GM18907 (cell line): ENCODE measurements around the gene EMX1.
A peak's percentile ranks its signal among the peaks of the same experiment; 100 is the strongest.

Source experiments
- ATAC-seq: cut with Tn5 transposase; IDR thresholded peaks from one replicate; pipeline ENCODE4 v1.9.1; 2021; ENCODE audit warnings: mild to moderate bottlenecking, moderate library complexity; ENCODE audit not compliant: unreplicated experiment

The EMX1 gene

DNA sequence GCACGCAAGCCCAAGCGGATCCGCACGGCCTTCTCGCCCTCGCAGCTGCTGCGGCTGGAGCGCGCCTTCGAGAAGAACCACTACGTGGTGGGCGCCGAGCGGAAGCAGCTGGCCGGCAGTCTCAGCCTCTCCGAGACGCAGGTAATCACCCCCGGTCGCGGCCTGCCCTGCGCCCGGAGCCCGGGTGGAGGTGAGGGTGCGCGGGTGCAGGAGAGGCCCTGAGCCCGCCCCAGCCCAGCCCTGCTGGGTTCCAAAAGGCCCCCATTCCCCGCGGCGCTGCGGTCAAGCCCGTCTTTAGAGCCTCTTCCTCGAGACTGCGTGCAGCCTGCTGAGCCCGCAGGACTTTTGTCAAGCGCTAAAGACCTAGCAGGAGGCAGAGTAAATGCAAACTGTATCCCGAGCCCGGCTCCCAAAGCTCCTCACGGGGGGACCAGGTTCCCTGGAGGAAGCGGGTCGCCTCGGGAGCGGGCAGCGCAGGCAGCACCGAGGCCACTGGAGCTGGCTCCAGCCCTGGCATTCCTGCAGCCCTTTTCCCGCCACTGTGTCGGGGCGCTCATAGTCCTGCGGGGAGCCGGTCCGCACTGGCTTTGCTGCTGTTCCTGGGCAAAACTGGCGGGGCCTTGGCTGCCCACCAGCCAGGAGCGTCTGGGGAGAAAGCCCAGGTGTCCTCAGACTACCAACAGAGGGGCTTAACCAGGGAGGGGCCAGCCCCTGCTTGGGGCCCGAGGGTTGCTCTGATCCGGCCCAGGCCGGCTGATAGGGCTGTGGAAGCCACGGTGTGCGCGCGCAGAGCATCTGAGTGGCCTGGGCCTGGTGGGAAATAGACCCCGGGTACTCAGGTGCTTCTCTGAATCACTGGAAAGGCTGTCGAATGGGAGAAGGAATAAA, 7.3 kb downstream of the EMX1 start:
- peak; percentile 49 for ATAC-seq

DNA sequence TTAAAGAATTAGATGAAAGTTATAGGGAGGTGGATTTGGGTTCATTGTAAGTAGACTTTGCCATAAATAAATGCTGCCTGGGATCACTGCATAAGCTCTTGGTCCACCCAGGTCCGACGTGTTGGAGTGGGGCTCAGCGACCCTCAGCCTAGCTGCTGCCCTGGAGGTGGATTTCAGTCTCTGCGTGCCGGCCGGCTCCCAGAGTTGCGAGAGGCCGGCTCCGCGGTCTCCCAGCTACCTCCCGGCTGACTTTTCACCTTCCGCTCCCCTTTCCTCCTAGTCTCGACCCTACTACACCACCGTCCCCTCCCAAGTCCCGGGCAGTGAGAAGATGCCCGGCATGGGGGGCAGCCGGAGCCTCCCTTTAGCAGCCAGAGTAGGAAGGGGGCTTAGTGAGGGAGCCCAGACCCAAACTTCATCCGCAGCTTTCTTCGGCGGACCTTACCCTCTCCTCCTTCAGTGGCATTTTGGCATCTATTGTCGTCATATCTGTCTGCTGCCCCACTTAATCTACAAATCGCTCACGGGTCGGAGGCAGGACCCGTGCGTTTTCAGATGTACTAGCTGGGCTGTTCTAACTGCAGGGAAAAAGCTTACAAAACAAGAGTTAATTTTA, 8.1 kb downstream of the EMX1 start:
- ATAC-seq: no peak

DNA sequence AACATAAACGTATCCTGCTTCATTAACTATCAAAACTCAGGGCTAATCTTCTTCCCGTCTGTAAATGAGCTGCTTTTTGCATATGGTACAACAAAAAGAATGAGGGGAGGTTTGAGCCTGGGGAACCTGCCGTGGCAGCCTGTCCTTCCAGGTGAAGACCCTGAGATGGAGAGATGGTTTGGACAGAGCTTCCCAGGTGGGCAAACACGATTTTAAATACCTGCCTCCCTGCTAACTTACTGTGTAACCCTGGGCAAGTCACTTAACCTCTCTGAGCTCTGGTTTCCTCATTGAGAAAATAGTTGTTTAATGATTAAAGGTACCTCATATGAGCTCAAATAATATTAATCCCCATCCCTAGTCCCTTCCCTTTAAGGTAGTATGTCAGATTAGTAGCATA, 9.0 kb downstream of the EMX1 start:
- no peak for ATAC-seq

DNA sequence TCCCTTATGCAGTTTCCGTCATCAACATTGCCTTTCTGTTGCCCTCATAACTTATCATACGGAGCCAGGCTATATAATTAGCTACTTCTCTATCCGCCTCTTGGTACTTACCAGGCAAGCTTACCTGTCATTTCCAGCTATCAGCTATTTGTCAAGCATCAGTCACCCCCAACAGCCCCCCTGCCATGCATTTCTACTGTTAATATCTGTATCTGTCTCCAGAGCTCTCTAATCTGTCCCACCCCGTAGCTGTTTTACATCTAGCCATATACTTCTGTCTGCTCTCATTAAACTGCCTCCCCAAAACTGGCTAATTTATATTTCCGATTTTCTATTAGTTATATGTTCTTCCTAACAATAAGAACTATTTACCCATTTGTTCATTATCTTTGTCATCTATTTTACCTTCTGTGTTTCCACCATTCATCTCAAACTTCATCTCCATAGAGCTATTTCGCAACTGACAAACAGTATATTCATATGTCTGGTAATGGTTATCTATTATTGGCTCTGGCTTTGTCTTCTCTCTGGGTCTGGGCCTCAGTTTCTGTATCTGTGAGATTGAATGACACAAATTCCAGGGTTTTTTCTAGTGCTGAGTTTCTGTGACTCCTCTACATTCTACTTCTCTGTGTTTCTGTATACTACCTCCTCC, 9.6 kb downstream of the EMX1 start:
- no peak for ATAC-seq

DNA sequence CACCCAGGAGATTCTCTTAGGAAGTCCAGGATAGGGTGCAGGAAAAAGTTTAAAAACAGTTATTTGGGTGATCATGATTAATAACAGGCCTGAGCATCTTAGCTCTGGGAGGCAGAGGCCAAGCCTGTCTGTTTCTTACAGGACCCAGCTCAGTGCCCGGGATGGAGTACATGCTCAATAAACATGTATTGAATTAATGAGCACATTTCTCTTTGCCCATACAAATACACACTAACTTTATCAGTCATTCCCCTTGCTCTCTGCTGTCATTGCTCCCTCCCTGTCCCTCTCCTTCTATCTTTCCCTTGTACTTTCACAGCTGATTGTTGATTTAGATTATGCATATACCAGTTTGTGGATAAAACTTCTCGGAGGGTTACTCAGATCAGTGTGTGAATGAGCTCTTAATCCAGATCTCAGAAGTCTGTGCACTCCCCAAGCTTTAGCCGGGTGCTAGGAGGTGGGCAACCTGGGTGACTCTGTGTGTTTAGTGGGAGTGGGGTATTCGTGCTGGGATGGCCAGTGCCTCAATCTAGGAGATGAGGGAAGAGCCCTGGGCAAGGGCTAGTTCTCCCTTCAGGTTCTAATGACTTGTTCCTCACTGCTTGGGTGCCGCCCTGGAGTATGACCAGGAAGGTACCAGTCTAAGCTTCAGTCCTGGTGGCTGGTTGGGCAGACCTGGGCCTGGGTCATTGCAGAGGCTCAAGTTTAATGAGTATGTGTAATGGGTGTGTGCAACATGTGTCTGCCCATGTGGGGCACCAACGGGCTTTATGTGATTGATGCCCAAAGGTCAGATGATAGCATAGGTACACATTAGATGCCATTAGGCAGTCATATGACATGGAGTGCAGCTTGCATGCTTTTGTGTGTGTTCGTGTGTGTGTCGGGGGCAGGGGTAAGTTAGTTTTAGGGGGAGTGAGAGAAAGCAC, 10.6 kb downstream of the EMX1 start:
- no peak for ATAC-seq

DNA sequence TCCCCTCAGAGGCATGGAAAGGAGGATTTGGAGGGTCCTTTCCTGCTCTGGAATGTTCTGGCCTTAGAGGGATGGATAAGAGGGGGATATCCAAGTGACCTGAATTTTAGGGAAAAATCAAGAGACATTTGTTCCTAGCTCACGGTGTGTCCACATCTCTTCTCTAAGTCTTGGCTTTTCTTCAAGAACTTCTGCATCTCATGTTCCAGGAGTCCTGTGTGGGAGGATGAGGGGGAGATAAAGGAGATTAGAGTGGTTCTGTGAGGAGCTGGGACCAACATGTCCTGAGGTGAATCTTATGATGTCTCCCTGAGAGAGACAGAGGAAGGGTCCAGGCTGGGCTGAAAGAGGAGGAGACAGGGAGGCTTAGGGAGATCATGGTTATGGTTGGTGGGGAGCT, 11.7 kb downstream of the EMX1 start:
- no peak for ATAC-seq

DNA sequence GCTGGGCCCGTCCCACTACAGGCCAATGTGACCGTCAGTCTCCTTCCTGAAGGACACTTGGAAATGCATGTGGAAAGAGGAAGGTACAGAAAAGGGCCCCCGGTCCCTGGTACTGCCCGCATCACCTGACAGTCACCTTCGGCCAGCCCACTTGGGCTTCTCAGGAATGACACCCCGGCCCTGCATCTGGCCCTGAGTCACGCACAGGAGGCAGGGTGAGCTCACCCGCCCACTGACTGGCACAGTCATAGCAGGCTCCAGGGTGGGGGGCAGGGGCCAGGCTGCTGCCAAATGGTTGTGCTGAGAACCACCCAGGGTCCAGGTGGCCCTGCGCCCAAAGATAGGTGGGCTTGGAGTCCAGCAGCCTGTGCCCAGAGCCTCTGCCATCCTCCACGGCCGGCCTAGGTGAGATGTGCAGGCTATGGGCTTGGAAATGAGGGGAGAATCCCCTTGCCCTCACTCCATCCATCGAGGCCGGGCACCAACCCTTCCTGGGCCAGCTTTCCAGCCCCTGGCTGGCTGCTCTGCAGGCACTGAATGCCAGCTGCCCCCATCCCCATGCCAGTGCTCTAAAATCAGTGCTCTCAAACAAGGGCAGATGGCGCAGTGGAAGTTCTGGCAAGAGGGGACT, 14.1 kb downstream of the EMX1 start:
- no peak for ATAC-seq

DNA sequence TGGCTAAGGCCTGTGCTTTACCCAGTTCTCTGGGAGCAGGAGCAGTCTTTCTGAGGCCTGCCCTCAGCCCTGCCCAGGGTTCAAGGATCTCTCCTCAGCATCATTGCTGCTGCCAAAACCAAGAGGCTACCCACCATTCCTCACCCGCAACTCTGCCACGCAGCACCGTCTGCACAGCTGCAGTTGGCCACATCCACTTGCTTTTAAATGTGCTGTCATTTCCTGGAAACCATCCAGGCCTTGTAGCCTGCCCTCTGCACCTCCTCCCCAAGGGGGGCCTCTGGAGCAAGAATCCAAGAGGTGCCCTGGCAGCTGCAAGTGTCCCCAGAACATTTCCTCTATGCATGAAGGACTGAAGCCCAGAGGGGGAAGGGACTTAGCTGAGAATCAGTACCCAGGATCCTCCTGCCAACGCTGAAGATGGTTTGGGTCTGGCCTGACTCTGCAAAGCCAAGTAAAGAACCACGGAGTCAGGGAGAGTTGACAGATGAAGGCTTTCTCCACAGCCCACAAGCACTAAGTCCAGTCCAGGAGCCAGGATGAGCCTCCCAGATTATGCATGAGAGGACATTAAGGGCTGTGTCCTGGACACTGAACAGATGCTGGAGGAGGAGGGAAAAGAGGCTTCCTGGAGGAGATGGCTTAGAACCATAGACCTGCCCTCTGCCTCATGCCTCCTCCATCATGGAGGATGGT, 14.9 kb downstream of the EMX1 start:
- no peak for ATAC-seq

DNA sequence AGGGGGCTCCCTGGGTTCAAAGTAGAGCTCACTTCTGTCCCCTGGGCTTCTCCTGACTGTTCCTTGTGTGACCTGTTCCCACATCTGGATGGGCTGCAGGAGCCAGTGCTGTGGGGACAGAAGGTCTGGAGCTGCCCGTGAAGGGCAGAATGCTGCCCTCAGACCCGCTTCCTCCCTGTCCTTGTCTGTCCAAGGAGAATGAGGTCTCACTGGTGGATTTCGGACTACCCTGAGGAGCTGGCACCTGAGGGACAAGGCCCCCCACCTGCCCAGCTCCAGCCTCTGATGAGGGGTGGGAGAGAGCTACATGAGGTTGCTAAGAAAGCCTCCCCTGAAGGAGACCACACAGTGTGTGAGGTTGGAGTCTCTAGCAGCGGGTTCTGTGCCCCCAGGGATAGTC, 15.5 kb downstream of the EMX1 start:
- no peak for ATAC-seq

DNA sequence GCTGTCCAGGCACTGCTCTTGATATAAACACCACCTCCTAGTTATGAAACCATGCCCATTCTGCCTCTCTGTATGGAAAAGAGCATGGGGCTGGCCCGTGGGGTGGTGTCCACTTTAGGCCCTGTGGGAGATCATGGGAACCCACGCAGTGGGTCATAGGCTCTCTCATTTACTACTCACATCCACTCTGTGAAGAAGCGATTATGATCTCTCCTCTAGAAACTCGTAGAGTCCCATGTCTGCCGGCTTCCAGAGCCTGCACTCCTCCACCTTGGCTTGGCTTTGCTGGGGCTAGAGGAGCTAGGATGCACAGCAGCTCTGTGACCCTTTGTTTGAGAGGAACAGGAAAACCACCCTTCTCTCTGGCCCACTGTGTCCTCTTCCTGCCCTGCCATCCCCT, 15.9 kb downstream of the EMX1 start:
- no peak for ATAC-seq

DNA sequence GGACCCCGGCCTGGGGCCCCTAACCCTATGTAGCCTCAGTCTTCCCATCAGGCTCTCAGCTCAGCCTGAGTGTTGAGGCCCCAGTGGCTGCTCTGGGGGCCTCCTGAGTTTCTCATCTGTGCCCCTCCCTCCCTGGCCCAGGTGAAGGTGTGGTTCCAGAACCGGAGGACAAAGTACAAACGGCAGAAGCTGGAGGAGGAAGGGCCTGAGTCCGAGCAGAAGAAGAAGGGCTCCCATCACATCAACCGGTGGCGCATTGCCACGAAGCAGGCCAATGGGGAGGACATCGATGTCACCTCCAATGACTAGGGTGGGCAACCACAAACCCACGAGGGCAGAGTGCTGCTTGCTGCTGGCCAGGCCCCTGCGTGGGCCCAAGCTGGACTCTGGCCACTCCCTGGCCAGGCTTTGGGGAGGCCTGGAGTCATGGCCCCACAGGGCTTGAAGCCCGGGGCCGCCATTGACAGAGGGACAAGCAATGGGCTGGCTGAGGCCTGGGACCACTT, 16.4 kb downstream of the EMX1 start:
- no peak for ATAC-seq

DNA sequence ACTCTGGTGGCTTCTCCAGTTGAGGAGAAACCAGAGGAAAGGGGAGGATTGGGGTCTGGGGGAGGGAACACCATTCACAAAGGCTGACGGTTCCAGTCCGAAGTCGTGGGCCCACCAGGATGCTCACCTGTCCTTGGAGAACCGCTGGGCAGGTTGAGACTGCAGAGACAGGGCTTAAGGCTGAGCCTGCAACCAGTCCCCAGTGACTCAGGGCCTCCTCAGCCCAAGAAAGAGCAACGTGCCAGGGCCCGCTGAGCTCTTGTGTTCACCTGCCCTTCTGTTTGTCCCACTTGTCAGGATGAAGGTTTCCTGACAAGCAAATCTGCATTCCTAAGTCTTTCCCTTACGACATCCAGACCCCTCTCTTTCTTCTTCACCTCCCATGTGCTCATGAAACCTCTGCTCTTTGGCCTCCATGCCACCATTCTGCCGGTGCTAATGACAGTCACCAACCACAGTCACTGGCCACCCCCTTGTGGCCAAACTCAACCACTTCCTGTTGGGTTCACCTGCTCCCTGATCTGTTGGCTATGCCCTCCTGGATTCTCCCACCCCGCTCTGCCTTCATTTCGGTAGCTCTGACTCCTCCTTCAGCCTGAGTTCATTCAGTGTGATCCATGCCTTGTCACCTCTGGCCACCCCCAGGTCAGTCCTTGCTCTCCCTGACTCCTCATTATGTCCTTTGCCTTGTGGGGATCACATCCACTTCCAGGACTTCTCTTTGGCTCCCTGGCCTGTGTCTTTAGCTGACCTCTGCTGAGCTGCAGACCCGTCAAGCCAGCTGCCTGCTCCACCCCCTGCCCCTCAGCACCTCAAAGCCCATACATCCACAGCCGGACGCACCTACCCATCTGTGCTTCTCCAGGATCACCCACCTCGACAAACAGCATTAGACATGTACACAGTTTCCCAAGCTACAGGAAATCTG, 17.6 kb downstream of the EMX1 start:
- ATAC-seq: peak; percentile 74

DNA sequence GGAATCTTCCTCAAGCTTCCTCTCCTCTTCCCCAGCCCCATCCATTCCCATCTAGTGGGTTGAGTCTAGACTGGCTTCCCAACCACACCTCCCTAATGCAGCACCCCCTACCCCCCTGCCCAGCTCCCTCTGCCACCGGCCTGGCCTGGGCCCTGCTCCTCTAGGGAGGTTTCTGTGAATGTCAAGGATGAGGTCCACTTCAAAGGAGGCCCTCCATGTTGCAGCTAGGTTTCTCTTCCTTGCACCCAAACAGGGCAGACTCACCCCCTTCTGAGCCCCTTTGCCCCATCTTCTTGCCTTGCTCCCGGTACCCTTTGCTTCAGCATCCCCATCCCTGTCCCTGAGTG, 18.3 kb downstream of the EMX1 start:
- ATAC-seq: no peak

DNA sequence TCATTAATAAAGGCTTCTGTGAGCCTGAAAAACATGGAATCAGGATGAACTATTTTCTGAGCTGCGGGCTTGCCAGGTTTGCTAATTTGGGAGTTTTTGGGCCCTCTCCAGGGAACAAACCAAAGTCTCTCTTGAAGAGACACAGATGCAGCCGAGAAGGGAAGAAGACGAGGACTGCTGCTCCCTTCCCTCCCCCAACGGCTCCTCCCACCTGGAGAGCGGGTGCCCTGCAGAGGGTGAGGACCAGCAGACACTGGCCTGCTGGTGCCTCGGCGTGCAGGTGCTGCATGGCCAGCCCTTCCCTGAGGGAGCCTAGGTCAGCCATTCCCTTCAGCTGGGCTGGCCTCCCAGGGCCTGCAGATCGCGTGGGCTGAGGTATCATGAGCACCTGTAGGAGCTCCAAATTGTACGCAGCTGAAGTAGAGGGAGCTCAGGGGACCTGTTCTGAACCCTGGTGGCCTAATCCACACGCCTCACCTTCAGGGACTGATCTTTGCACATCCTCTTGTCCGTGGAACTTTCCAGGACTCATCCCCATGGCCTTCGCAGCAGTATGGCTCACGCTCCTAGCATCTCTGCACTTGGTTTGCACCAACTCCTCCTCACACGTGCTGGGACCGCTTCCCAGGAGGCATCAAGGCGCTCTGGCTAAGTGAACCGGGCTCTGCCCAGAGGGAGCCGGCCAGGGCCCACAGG, 19.5 kb downstream of the EMX1 start:
- ATAC-seq: no peak

DNA sequence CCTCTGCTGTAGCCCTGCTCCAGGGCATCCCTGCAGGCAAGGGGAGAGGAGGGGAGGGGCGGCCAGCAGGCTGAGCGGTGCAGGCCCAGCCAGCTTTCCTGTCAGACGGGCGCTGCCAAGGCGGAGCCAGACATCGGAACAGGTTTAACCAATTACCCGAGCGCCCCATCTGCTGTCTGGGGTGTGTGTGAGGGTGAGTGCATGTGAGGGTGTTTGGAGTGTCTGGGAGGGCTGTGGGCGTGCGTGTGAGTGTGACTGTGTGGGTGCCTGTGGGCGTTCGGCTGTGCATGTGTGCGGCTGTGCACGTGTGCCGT, 20.0 kb downstream of the EMX1 start:
- no peak for ATAC-seq

DNA sequence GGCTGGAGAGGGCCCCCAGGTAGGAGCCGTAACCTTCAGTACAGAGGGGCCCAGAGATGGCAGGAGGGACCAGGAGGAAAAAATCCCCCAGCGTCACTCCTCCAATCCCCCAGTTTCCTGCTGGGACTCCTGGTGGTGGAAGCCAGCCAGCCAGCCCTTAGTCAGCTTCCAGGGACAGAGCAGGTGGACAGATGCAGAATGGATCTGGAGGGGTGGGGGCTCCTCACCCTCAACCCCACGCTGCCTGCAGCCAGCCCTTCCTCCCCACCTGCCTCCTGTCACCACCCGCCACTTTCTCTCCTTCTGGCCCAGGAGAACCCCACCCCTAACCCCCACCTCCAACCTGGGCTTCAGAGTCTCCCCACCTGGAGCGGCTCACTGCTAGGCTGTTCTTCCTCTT, 21.1 kb downstream of the EMX1 start:
- ATAC-seq: no peak

DNA sequence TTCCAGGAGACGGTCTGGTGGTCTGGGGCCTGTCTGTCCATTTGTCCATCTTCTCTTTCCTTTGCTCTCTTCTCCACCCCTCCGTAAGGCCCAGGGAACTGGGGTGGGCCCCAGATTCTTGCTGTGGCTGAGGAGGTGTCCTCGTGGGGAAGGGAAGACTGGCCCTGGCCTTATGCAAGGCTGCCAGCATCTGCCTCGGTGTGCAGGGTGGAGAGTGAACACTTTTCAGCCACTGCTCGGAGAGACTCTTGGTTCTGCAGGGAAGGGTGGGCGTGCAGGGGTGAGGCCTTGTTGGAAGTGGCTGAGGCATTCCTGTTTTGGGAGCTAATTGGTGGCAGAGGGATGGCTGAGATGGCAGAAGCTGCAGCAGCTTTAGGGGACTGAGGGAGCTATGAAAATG, 23.0 kb downstream of the EMX1 start:
- no peak for ATAC-seq

DNA sequence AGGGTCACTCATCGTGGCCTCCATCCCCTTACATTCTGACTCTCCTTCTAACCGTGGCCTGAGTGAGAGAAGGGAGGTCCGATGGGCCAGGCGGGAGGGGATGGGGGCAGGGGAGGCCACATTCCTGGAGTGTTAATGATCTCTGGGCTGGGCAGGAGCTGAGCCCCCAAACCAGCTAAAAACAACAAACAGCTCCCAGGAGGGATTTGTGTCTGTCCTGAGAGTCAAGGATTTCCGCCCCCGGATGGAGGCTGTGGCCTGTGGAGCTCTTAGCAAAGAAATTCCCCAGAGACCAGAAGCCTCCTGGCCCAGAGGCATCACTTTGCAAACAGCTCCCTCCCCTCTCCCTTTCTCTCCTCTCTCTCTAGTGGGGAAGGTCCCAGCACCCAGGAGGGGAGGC, 23.5 kb downstream of the EMX1 start:
- no peak for ATAC-seq
